Measurements from ENCODE around the gene STKLD1.
"Not testable (repeated sequence)": the region's sequence is repeated elsewhere in the genome, so short reads cannot be mapped to it uniquely, and the experiment has no call there.

Gene STKLD1

GRCh38 chr9:133366435-133366834, 9.7 kb upstream of the STKLD1 start:
- DNase-seq = no peak

DNA sequence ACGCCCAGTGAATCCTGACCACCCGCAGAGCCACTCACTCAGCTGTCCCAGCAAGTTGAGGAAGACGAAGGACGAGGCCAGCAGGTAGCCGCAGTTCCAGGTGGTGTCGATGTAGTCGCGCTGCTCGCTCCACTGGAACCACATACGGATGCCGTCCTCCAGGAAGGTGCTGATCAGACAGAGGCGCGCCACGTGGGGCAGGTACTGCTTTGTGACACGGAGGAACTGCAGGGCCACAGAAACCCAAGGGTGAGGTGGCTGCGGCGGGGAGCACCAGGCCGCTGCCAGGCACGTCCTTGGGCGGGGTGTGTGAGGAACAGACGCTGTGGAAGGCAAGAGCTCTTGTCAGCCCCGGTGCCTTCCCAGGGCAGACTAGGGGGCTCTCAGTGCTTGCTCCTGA, 8.9 kb upstream of the STKLD1 start:
- no peak for DNase-seq

- no peak for DNase-seq
These were observed 8.4 kb upstream of the STKLD1 start for GRCh38 chr9:133367778-133368177.

- no peak for DNase-seq
These were observed 7.8 kb upstream of the STKLD1 start for GRCh38 chr9:133368249-133368881.

DNA sequence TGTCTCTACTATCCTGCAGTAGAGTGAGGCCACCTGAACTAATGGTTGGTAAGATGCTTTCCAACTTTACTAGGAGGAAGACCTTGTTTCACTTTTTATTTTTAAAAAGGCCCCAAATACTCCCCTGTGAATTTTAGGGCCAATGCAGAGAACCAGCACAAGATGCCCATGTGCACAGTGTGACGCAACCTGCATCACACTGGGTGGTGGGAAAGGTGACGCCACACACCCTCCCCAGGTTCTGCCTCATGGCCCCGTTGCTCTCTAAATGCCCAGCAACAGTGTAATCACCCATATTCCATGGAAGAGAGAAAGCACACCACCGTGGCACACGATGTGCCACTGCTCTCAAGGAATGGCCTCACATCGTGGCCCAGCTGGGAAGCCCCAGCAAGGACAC, 6.7 kb upstream of the STKLD1 start:
- no peak for DNase-seq

GRCh38 chr9:133369933-133370332, 6.2 kb upstream of the STKLD1 start:
- DNase-seq = no peak

DNA sequence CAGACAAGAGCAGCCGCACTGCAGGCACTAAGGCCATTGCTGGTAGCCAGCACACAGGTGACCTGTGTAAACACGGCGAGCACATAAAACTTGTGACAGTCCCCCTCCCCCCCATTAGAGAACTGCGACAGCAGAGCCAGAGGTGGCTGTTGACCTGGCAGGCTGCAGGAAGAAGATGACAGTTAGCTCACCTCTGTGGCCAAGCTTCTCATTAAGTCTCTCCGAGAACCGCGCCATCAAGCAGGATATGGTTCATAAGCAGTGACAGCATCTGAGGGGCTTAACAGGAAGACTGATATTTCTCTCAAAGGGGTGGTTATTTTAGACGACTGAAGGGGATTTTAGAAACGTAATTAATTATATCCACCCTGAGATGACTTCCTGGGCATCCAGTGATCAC, 5.5 kb upstream of the STKLD1 start:
- DNase-seq = peak; percentile 64

GRCh38 chr9:133371261-133371711, 4.9 kb upstream of the STKLD1 start:
- DNase-seq = peak; percentile 73

DNA sequence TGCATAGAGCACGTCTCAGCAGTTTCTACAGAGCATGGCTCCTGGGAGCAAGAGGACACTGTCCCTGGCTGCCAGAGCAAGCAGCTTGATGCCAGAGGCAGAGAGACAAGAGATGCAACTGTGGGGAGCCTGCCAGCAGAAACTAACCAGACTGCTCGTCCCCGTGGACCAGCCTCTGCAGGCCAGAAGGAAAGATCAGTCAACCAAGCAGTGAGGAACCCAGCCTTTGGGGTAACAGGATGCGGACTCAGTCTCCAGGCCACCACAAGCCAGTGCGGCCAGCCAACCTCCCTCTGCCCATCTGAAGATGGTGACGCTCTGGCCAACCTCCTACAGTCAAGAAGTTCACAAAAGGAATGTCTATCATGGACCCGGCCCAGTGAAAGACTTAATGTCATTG, 4.0 kb upstream of the STKLD1 start:
- DNase-seq = no peak

DNA sequence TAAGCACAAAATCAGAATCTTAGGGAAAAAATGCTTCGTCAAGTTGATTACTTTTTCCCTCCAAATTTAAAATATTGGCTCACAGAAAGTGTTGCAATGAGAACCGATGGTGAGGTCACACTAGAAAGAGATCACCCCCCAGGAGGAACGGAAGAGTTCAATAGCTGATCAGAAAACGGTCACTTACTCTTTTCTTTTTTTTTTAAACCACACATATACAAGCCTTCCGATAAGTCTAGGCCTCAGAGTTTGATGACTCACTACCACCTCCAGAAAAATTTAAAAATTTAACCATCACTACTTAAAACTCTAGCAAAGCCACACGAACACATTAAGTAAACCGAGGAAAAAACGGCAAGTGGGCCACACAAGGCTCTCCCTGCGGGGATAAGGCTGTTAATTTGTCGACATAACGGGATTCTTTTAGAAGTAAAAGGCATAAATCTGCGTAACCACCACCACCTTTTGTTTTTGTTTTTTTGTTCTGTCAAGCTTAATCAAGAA, 1.5 kb upstream of the STKLD1 start:
- peak; percentile 51 for DNase-seq

DNA sequence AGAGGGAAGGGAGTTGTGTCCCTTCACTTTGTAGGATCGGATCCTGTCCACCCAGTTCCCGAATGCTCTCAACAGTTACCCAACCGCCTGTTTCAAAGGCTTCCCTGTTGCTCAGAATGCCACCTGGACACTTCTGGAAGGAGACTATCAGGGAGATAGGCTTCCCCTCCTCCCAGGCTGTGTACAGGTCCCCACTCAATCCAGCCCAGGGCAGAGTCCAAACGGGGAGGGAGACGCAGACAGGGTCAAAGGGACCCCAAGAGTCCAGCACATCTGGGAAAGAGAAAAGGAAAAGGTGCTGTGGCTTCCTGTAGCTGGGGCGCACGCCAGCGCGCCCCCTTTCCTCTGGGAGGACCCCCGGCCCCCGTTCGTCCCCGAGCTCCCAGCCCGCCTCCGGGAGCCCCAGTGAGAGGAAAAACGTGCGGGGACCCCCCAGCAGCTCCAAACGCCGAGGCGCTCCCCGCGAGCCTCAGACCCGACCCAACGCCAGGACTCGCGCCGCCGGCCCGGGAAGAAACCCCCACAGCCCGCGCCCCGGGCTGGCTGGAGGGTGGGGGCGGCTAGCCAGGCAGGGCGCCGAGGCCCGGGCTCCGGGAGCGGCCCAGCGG, 946 bp upstream of the STKLD1 start:
- no peak for DNase-seq

DNA sequence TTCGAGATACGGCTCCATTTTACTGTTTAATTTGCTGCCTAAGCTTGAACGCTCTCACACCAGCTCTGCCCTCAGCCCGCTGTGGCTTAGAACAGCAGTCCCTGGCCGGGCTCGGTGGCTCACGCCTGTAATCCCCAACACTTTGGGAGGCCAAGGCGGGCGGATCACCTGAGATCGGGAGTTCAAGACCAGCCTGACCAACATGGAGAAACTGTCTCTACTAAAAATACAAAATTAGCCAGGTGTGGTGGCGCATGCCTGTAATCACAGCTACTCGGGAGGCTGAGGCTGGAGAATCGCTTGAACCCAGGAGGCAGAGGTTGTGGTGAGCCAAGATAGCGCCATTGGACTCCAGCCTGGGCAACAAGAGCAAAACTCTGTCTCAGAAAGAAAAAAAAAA, 1.1 kb downstream of the STKLD1 start:
- DNase-seq = not testable (repeated sequence)

GRCh38 chr9:133377721-133378216, 1.6 kb downstream of the STKLD1 start:
- DNase-seq = no peak

DNA sequence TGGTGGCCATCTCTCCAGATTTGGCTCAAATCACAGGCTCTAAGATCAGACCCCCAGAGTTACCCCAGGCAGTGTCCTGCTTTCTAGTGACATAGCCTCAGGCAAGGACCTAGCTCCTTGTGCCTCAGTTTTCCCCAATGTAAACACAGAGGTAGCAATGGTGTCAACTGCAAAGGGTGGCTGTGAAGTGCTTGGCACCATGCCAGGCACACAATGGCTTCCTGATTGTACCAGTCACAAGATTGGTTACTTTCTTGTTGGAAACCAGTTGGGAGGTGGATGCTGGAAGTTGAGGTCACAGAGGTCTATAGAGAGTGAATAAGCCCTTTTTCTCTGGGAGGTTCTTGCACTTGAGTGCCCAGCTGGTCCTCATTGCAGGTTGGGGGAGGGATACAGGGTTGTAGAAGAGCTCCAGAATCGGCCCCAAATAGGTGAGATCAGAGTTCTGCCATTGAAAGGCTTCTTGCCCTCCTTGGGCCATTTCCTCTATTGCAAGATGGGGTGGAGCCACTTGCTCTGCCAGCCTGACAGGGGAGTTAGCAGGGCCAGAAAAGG, 2.3 kb downstream of the STKLD1 start:
- DNase-seq = no peak

GRCh38 chr9:133379153-133380086, 3.3 kb downstream of the STKLD1 start:
- no peak for DNase-seq

GRCh38 chr9:133380734-133381133, 4.6 kb downstream of the STKLD1 start:
- no peak for DNase-seq

DNA sequence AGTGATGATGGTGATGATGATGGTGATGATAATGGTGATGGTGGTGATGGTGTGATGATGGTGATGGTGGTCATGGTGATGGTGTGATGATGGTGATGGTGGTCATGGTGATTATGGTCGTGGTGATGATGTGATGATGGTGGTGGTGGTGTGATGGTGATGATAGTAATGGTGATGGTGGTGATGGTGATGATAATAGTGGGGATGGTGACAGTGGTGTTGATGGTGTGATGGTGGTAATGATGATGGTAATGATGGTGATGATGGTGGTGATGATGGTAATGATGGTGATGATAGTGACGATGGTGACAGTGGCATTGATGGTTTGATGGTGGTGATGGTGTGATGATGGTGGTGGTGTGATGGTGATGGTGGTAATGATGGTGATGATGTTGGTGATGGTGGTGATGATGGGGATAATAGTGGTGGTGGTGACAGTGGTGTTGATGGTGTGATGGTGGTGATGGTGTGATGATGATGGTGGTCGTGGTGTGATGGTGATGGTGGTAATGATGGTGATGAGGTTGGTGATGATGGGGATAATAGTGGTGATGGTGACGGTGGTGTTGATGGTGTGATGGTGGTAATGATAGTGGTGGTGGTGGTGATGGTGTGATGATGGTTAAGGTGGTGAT, 6.5 kb downstream of the STKLD1 start:
- no peak for DNase-seq

DNA sequence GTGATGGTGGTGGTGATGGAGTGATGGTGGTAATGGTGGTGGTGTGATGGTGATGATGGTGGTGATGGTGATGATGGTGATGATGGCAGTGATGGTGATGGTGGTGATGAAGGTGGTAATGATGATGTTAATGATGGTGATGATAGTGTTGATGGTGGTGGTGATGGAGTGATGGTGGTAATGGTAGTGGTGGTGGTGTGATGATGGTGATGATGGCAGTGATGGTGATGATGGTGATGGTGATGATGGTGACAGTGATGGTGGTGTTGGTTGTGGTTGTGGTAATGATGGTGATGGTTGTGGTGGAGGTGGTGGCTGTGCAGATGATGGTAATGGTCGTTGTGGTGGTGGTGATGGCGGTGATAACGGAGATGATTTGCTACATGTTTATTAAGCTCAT, 7.3 kb downstream of the STKLD1 start:
- DNase-seq = no peak

- DNase-seq = no peak
These were observed 8.7 kb downstream of the STKLD1 start for GRCh38 chr9:133384736-133385321.

GRCh38 chr9:133385452-133385851, 9.3 kb downstream of the STKLD1 start:
- no peak for DNase-seq

GRCh38 chr9:133386338-133386737, 10.2 kb downstream of the STKLD1 start:
- DNase-seq = no peak

DNA sequence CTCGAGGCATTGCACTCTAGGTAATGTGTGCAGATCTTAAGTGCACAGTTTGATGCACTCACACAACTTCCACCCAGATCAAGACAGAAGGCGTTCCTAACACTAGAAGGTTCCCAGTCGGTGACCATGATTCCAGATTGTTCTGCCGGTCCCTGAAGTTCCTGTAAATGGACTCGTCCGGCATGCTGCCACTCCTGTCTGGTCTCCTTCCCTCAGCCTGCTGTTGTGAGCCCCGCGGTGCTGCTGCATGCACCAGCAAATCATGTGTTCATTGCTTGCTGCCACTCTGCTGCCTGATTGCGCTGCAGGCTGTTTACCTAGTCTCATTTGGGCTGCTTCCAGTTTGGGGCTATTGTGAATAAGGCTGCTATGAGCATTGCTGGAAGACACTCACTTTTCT, 11.5 kb downstream of the STKLD1 start:
- no peak for DNase-seq

Data from central memory CD4-positive, alpha-beta T cell (primary cell).